GM18868 (cell line): ENCODE measurements around the gene FBXO10.

Experiments used
- ATAC-seq: cut with Tn5 transposase; IDR thresholded peaks from one replicate; pipeline ENCODE4 v1.9.1; 2021; ENCODE audit warnings: mild to moderate bottlenecking, moderate library complexity; ENCODE audit not compliant: unreplicated experiment

Gene FBXO10

GRCh38 chr9:37596504-37596903 lies 20.3 kb upstream of the FBXO10 start:
- no peak for ATAC-seq

DNA sequence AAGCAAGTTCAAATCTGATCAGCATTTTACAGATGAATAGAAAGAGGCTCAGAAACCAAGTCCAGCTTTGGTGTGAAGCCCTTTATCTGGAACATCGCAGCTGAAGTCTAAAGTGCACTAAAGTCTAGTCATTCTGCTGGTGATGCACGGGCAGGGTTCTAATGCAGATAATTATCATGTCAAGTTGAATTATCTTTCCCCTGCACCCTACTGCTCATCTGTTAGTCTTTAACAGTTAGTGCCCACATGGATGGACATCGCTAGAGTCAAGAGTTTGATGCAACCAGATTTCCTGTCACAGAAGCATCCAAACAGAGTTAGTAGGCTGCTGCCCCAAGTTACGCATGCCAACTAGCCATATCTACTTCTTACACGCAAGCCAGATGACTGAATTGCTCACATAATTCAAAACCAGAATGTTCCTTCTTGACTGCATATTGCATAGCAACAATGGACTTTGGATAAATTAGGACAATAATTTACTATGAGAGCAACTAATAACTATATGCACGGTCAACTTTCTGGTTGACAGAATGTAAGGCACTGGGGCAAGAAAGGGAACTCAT lies 17.8 kb upstream of the FBXO10 start:
- no peak for ATAC-seq

DNA sequence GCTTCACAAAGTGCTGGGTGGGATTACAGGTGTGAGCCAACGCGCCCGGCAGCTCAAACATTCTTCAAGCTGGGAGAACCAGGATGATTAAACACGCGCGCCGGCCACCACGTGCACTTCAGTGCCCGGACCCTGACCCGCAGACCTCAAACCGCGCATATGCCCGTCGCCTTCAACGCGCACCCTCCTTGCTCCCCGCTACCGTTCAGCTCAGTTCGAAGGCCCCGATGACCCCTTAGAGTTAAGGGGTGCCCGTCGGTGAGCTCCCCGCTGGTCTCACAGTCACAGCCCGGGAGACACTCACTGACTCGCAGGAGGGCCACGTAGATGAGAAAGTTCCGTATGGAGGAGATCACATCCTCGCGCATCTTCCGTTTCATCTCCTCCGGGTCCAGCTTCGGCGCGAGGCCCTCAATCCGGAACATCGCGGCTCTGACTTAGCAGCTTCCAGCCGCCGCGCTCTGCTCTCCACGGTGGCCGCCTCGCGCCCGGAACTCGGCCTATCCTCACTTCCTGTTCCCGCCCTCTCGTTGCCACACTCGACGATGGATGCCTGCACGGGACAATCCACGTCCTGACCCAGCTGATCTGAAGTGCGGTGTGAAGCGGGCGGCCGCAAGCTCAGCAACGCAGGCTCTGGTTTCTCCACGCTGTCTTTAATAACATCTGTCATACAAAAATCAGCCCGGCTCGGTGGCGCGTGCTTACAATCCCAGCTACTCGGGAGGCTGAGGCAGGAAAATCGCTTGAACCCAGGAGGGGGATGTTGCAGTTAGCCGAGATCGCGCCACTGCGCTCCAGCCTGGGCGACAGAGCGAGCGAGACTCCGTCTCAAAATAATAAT lies 16.1 kb upstream of the FBXO10 start, which contains the start of gene TOMM5:
TSS of gene TOMM5 (minus strand) at position 490 of the 844 bp plus-strand sequence. CDS start at position 425, 65 bp downstream.
- ATAC-seq = peak; percentile 93

DNA sequence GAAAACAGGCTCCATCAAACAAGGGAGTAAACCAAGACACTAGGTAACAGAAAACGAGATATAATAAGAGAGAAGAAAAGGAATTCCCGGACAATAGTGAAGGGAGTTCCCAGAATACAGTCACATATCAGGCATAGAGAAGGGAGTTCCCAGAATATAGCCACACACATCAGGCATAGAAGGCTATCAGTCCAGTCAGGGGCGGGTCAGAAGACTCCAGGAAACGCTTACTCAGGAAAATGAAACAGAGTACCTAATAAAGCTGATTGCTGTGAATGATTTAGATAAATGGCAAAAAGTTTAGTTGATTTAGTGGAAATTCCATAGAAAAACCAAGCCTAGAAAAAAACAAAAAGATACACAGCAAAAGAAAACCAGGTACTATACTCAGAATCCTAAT lies 11.3 kb upstream of the FBXO10 start:
- no peak for ATAC-seq

- ATAC-seq = no peak
Measured at GRCh38 chr9:37583522-37584121, 7.4 kb upstream of the FBXO10 start.

DNA sequence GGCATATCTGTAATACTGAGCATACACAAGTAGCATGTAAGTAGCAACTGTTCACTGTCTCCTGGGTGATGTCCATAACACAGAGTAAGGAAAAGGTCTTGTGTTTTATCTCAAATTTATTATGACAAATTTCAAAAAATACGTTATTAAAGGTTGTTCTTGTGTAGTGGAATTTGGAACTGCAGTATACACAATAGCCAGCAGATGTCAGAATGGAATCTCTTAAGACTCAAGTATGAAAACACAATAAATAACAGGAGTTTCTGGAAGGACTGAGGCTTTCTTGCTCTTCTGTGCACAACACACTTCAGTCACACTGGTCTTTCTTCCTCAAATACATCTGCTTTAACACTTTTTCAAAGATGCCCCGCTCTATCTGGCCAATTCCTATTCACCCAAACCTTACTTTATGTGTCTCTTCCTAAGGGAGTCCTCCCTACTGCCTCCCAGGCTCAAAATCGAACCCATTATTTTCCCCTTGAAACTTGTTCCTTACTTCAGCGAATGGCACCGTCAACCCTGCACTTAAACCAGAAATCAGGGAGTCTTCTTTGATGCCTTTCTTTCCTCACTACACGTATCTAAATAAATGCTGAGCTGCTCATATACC lies 6.5 kb upstream of the FBXO10 start:
- no peak for ATAC-seq

GRCh38 chr9:37575511-37575914 lies 667 bp downstream of the FBXO10 start:
- ATAC-seq = peak; percentile 50

DNA sequence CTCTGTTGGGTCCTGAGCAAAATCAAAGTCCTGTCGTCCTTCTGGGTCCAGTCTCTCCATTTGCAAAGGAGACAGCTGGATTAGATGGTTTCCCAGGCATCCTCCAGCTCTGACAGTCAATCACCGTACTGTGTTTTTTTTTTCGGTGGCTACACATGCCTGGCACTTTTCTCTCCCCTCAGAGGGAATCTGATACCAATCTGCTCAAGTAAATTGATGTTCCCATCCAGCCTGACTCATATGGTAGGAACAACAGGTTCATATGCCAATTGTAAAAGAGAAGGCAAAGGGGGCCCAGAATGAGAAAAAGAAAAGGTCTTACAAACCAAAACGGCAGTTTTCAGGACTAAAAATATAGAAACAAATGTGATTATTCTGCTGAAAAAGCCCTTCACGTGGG lies 1.2 kb downstream of the FBXO10 start:
- no peak for ATAC-seq

GRCh38 chr9:37574241-37574721 lies 1.9 kb downstream of the FBXO10 start:
- no peak for ATAC-seq

GRCh38 chr9:37571282-37571681 lies 4.9 kb downstream of the FBXO10 start:
- ATAC-seq = no peak

DNA sequence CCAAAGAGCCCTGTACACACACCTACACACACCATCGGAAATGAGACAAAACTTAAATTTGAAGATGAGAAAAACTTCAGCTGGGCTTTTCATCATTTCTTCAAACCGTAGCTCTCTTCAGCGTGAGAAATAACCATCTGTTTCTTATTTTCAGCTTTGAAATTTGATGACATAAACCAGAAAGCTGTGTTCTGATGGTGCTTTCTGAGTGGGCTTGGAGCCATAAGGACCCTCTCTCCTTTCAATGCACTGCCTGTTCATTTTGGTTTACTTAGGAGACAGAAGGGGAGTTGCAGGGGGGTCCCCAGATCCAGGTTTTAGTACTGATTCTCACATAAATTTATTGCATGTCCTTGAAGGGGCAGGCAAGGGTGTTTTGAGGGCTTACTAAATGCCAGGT lies 9.5 kb downstream of the FBXO10 start:
- no peak for ATAC-seq

GRCh38 chr9:37565661-37566618 lies 10.2 kb downstream of the FBXO10 start:
- peak; percentile 76 for ATAC-seq

GRCh38 chr9:37564916-37565315 lies 11.3 kb downstream of the FBXO10 start:
- no peak for ATAC-seq

DNA sequence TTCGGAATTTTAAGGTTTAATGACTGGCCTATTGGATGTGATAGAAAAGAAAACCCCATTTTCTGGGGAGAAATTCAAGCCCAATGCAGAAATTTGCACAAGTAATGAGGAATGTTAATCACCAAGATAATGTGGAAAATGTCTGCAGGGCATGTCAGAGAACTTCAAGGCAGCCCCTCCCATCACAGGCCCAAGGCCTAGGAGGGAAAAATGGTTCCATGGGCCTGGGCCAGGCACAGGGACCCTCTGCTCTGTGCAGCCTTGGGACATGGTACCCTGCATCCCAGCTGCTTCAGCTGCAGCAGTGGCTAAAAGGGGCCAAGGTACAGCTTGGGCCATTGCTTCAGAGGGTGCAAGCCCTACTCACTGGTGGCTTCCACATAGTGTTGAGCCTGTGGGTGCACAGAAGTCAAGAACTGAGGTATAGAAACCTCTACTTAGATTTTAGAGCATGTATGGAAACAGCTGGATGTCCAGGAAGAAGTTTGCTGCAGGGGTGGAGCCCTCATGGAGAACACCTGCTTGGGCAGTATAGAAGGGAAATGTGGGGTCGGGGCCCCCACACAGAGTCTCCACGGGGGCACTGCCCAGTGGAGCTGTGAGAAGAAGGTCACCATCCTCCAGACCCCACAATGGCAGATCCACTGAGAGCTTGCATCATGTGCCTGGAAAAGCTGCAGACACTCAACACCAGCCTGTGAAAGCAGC lies 12.2 kb downstream of the FBXO10 start:
- ATAC-seq = no peak

- no peak for ATAC-seq
Measured at GRCh38 chr9:37562826-37563225, 13.4 kb downstream of the FBXO10 start.

GRCh38 chr9:37561682-37562081 lies 14.5 kb downstream of the FBXO10 start:
- no peak for ATAC-seq

- ATAC-seq = no peak
Measured at GRCh38 chr9:37559855-37560592, 16.2 kb downstream of the FBXO10 start.

DNA sequence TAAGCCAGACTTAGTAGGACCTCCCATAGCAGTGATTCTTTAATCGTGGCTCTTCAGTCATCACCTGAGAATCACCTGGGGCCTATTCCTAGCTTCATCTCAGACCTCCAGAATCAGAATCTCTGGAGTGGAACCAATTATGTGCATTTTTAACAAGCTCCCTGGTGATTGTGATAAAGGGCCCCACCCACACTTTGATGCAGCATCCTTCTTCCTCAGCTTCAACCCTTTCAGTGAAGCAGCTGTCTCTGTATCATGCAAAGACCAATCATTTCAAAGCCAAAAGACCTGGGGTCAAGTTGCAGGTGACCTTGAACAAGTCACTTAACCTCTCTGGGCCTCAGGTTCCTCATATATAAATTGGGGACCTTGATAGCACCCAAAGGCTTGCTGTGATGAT lies 17.1 kb downstream of the FBXO10 start:
- ATAC-seq = no peak

DNA sequence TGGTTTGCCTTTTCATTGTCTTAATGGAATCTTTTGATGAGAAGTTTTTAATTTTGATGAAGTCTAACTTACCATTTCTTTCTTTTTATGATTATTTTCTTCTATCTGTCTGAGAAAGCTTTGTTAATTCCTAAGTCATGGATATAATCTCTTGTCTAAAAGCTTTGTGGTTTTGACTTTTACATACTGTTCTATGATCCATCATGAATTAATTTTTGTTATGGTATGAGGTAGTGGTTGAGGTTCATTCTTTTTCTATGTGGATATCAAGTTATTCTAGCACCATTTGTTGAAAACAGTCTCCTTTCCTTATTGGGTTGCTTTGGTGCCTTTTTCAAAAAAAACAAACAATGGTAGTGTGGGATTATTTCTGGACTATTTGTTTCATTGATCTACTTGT lies 20.4 kb downstream of the FBXO10 start:
- no peak for ATAC-seq
